HCT116 (cell line): ENCODE results near the gene NCAN.

Experiments used
- ZNF274 ChIP-seq: fragments of 200-500 bp; sonication (Bioruptor generic); IDR thresholded peaks from 2 replicates; pipeline ENCODE4 v1.6.1; 2014; ENCODE audit warnings: mild to moderate bottlenecking, low read depth, low read length, inconsistent platforms
- TF ChIP-seq, protein P1 (sequence below), 3 experiments: fragments of 200-600 bp in 1 of 3; sonication (generic) in 1 of 3; IDR thresholded peaks in 2 of 3; conservative IDR thresholded peaks in 1 of 3; 2 replicates each; pipeline ENCODE4 v1.5.1; 2012 to 2017; ENCODE audit warnings: low read depth in 2 of 3, low read length in 2 of 3, antibody characterized with exemption in 1 of 3, borderline replicate concordance in 1 of 3, control low read depth in 1 of 3, mild to moderate bottlenecking in 1 of 3, mixed read lengths in 1 of 3, mixed run types in 1 of 3, moderate library complexity in 1 of 3; ENCODE audit not compliant: insufficient read depth in 1 of 3

DNA sequence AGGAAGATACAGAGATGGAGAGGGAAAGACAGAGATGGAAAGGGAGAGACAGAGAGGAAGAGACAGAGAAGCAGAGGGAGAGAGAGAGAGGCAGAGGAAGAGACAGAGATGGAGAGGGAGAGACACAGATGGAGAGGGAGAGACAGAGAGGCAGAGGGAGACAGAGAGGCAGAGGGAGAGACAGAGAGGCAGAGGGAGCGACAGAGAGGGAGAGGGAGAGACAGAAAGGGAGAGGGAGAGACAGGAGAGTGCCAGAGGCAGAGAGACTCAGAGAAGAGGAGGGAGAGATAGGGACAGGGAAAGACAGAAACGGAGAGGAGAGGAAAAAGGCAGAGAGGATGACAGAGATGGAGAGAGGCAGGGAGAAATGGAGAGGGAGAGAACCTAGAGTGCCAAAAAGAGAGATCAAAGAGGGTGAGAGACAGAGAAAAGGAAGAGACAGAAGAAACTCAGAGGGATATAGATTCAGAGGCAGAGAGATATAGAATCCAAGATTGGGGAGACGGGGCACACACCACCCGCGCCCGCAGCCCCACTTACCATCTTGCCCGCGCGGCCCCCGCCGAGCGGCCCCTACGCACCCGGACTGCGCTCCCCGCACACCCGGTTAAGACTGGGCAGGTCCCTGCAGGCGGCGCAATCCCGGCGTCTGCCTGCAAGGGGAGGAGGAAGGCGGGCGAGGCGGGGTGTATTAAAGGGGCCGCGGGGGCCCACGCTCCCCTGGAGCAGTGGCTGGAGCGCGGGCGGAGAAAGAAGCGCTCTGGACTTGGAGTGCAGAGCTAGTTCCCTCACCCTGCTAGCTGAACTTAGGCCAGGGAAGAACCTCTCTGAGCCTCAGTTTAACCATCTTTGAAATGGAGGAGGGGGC, 50.7 kb downstream of the NCAN start:
- TF ChIP-seq ZNF274: no peak
- TF ChIP-seq, protein P1, sequence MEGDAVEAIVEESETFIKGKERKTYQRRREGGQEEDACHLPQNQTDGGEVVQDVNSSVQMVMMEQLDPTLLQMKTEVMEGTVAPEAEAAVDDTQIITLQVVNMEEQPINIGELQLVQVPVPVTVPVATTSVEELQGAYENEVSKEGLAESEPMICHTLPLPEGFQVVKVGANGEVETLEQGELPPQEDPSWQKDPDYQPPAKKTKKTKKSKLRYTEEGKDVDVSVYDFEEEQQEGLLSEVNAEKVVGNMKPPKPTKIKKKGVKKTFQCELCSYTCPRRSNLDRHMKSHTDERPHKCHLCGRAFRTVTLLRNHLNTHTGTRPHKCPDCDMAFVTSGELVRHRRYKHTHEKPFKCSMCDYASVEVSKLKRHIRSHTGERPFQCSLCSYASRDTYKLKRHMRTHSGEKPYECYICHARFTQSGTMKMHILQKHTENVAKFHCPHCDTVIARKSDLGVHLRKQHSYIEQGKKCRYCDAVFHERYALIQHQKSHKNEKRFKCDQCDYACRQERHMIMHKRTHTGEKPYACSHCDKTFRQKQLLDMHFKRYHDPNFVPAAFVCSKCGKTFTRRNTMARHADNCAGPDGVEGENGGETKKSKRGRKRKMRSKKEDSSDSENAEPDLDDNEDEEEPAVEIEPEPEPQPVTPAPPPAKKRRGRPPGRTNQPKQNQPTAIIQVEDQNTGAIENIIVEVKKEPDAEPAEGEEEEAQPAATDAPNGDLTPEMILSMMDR (IDR thresholded peaks at IDR 0.05 in 2 of 3, conservative IDR thresholded peaks at IDR 0.05 in 1 of 3; ENCODE audit: borderline replicate concordance in 1 of 3, insufficient read depth in 1 of 3, low read depth in 2 of 3, low read length in 2 of 3): no peak
